ENCODE results near the gene RARS2.

RARS2 gene

GRCh38 chr6:87573307-87574024 is 16.3 kb downstream of the RARS2 start:
- DNase-seq (ENCODE audit: low spot score), result no peak

GRCh38 chr6:87572883-87573282 is 16.9 kb downstream of the RARS2 start:
- DNase-seq (ENCODE audit: low spot score), result no peak

- no peak for DNase-seq (ENCODE audit: low spot score)
Observed at GRCh38 chr6:87572021-87572420, 17.8 kb downstream of the RARS2 start.

- DNase-seq (ENCODE audit: low spot score), result no peak
Observed at GRCh38 chr6:87561017-87561416, 28.8 kb downstream of the RARS2 start.

GRCh38 chr6:87558446-87558845 is 31.3 kb downstream of the RARS2 start:
- no peak for DNase-seq (ENCODE audit: low spot score)

GRCh38 chr6:87555506-87555905 is 34.3 kb downstream of the RARS2 start:
- DNase-seq (ENCODE audit: low spot score), result no peak

- DNase-seq (ENCODE audit: low spot score), result no peak
Observed at GRCh38 chr6:87553159-87553765, 36.5 kb downstream of the RARS2 start.

GRCh38 chr6:87551799-87552198 is 38.0 kb downstream of the RARS2 start:
- DNase-seq (ENCODE audit: low spot score), result no peak

- no peak for DNase-seq (ENCODE audit: low spot score)
Observed at GRCh38 chr6:87544474-87544735, 45.4 kb downstream of the RARS2 start.

GRCh38 chr6:87543696-87544473 is 45.9 kb downstream of the RARS2 start:
- DNase-seq (ENCODE audit: low spot score), result no peak

GRCh38 chr6:87541744-87542143 is 48.0 kb downstream of the RARS2 start:
- DNase-seq (ENCODE audit: low spot score), result no peak

GRCh38 chr6:87541041-87541440 is 48.7 kb downstream of the RARS2 start:
- DNase-seq (ENCODE audit: low spot score), result no peak

GRCh38 chr6:87540539-87540938 is 49.2 kb downstream of the RARS2 start:
- no peak for DNase-seq (ENCODE audit: low spot score)

- no peak for DNase-seq (ENCODE audit: low spot score)
Observed at GRCh38 chr6:87539554-87539953, 50.2 kb downstream of the RARS2 start.

- DNase-seq (ENCODE audit: low spot score), result no peak
Observed at GRCh38 chr6:87538510-87539260, 51.1 kb downstream of the RARS2 start.

GRCh38 chr6:87534377-87535047 is 55.3 kb downstream of the RARS2 start:
- DNase-seq (ENCODE audit: low spot score), result no peak

GRCh38 chr6:87529221-87529620 is 60.6 kb downstream of the RARS2 start:
- DNase-seq (ENCODE audit: low spot score), result no peak

- no peak for DNase-seq (ENCODE audit: low spot score)
Observed at GRCh38 chr6:87522686-87523085, 67.1 kb downstream of the RARS2 start.

- no peak for DNase-seq (ENCODE audit: low spot score)
Observed at GRCh38 chr6:87518453-87518852, 71.3 kb downstream of the RARS2 start.

- no peak for DNase-seq (ENCODE audit: low spot score)
Observed at GRCh38 chr6:87514831-87515230, 75.0 kb downstream of the RARS2 start.

GRCh38 chr6:87504441-87504840 is 85.3 kb downstream of the RARS2 start:
- no peak for DNase-seq (ENCODE audit: low spot score)
